Karpas-422 (cell line): ENCODE measurements around the gene C10orf95. TPM values are rescaled to one million over a fixed set of nuclear protein-coding genes. Genes with fewer than 3 reads are reported as not detected.

Source experiments
- DNase-seq: peaks from one replicate; pipeline ENCODE4 v3.0.0-alpha.2; 2015
- H2AFZ ChIP-seq: fragments of 200-600 bp; sonication (generic); 2 replicates; pipeline ENCODE4 v1.6.1; 2014; ENCODE audit warnings: antibody characterized with exemption, low read length, mixed read lengths
- H3K27ac ChIP-seq: fragments of 200-600 bp; sonication (generic); 2 replicates; pipeline ENCODE4 v1.5.1; 2014; ENCODE audit warnings: mild to moderate bottlenecking, low read length, moderate library complexity
- H3K27me3 ChIP-seq: fragments of 200-600 bp; sonication (generic); 2 replicates; pipeline ENCODE4 v1.6.1; 2014; ENCODE audit warnings: low read length, mixed read lengths
- H3K36me3 ChIP-seq: fragments of 200-600 bp; sonication (generic); 2 replicates; pipeline ENCODE4 v1.6.1; 2014; ENCODE audit warnings: low read length, mixed read lengths; ENCODE audit not compliant: insufficient read depth
- H3K4me1 ChIP-seq: fragments of 200-600 bp; sonication (generic); 2 replicates; pipeline ENCODE4 v1.6.1; 2014; ENCODE audit warnings: mild to moderate bottlenecking, low read length, mixed read lengths
- H3K4me2 ChIP-seq: fragments of 200-600 bp; sonication (generic); 2 replicates; pipeline ENCODE4 v1.6.1; 2014; ENCODE audit warnings: low read length, low read depth, mild to moderate bottlenecking; ENCODE audit not compliant: poor library complexity, severe bottlenecking
- H3K4me3 ChIP-seq: fragments of 200-600 bp; sonication (generic); 2 replicates; pipeline ENCODE4 v1.5.1; 2014; ENCODE audit warnings: mild to moderate bottlenecking, antibody characterized with exemption, low read length, mixed read lengths
- H3K79me2 ChIP-seq: fragments of 200-600 bp; sonication (generic); 2 replicates; pipeline ENCODE4 v1.6.1; 2014; ENCODE audit warnings: mild to moderate bottlenecking, low read length, mixed read lengths
- H3K9ac ChIP-seq: fragments of 200-600 bp; sonication (generic); 2 replicates; pipeline ENCODE4 v1.6.0; 2014; ENCODE audit warnings: low read length
- H3K9me2 ChIP-seq: fragments of 200-600 bp; sonication (generic), shearing (Covaris generic); replicated peaks from 2 replicates; pipeline ENCODE4 v1.6.0; 2014; ENCODE audit warnings: mild to moderate bottlenecking, low read length, moderate library complexity; ENCODE audit not compliant: insufficient read depth
- H3K9me3 ChIP-seq: fragments of 300-700, 200-600 bp; sonication (generic); 2 replicates; pipeline ENCODE4 v1.6.1; 2014; ENCODE audit warnings: low read length, mixed read lengths
- H4K20me1 ChIP-seq: fragments of 200-600 bp; sonication (generic); 2 replicates; pipeline ENCODE4 v1.6.1; 2014; ENCODE audit warnings: mild to moderate bottlenecking, antibody characterized with exemption, low read length, low read depth; ENCODE audit not compliant: insufficient read depth
- small RNA-seq: library from RNA; depleted of rRNA; stranded (forward); fragments of <200 nt; gene quantifications from one replicate; pipeline ENCODE3, GENCODE V24; 2014
- total RNA-seq: library from RNA; depleted of rRNA; stranded (reverse); fragments of >200 nt; shearing (Covaris generic); gene quantifications from 2 replicates; pipeline ENCODE4 v1.2.3, GENCODE V29; 2014; ENCODE audit warnings: low replicate concordance; rRNA removed

The C10orf95 gene
- total RNA-seq, 1 experiment from 2014 or later, result 0.78 TPM

- H3K9me3 ChIP-seq, result no peaks in the 10 kb centered on the region
- no peaks in the 10 kb centered on the region for H3K27me3 ChIP-seq
- no peaks in the 10 kb centered on the region for H4K20me1 ChIP-seq
- no peak overlapping the region for H3K27ac ChIP-seq
- H3K4me3 ChIP-seq, result no peak overlapping the region
- no peak overlapping the region for H2AFZ ChIP-seq
- no peaks in the 10 kb centered on the region for H3K79me2 ChIP-seq
- no peak overlapping the region for H3K4me2 ChIP-seq
- no peaks in the 10 kb centered on the region for H3K36me3 ChIP-seq
- H3K9ac ChIP-seq, result no peak overlapping the region
- no peak for DNase-seq
- peaks cover 8% of the 10 kb centered on the region for H3K4me1 ChIP-seq
- H3K9me2 ChIP-seq, result no peaks in the 10 kb centered on the region
Observed at GRCh38 chr10:102401342-102401654, 50.0 kb downstream of the C10orf95 start.

- Histone ChIP-seq H3K9me3 (no peaks in the 10 kb centered on the region), H3K9ac (no peak overlapping the region), H3K36me3 (no peaks in the 10 kb centered on the region), H3K4me2 (no peak overlapping the region), H3K4me1 (peaks cover 14% of the 10 kb centered on the region), H3K27me3 (no peaks in the 10 kb centered on the region), H3K27ac (no peak overlapping the region), H3K79me2 (no peaks in the 10 kb centered on the region), H3K4me3 (no peak overlapping the region), H4K20me1 (no peaks in the 10 kb centered on the region), H3K9me2 (no peaks in the 10 kb centered on the region), H2AFZ (no peak overlapping the region)
- no peak for DNase-seq
Observed at GRCh38 chr10:102400598-102401341, 50.6 kb downstream of the C10orf95 start.

- H3K9ac ChIP-seq, result peak overlapping the region; percentile 61; the same call in 1 of the 2 replicates
- H3K27ac ChIP-seq, result no peak overlapping the region
- H3K9me2 ChIP-seq, result no peaks in the 10 kb centered on the region
- H3K4me3 ChIP-seq, result peak overlapping the region; percentile 69; the same call in 1 of the 2 replicates
- H3K9me3 ChIP-seq, result no peaks in the 10 kb centered on the region
- H3K27me3 ChIP-seq, result no peaks in the 10 kb centered on the region
- H3K4me1 ChIP-seq, result peaks cover 16% of the 10 kb centered on the region
- no peaks in the 10 kb centered on the region for H4K20me1 ChIP-seq
- no peaks in the 10 kb centered on the region for H3K36me3 ChIP-seq
- H3K4me2 ChIP-seq, result peak overlapping the region; percentile 64
- no peak overlapping the region for H2AFZ ChIP-seq
- DNase-seq, result no peak
- H3K79me2 ChIP-seq, result no peaks in the 10 kb centered on the region
Observed at GRCh38 chr10:102400076-102400475, 51.3 kb downstream of the C10orf95 start.

Small RNA genes within 50 kb of the gene (small RNA-seq; reads per million reads assigned to genes)
- gene MIR146B, result 139 reads per million, percentile 99 among the genes with 10 or more reads in this experiment

Other genes starting within 250 kb of the C10orf95 start
- not detected in 2 replicates for gene ELOVL3, start 225.2 kb downstream of the C10orf95 start, total RNA-seq
- not detected in 2 replicates for gene PITX3, start 210.0 kb downstream of the C10orf95 start, total RNA-seq
- gene GBF1, start 206.0 kb downstream of the C10orf95 start, total RNA-seq, result 7.6 and 12.5 TPM in 2 replicates
- gene NFKB2, start 55.8 kb downstream of the C10orf95 start, total RNA-seq, result 3.1 and 7.4 TPM in 2 replicates
- gene PSD, start 32.8 kb downstream of the C10orf95 start, total RNA-seq, result 0.19 and 0.61 TPM in 2 replicates
- 2.4 and 3.6 TPM in 2 replicates for gene FBXL15, start 30.7 kb downstream of the C10orf95 start, total RNA-seq
- gene CUEDC2, start 19.0 kb downstream of the C10orf95 start, total RNA-seq, result 27.1 and 34.1 TPM in 2 replicates
- 69.8 and 83.7 TPM in 2 replicates for gene ACTR1A, start 51.2 kb upstream of the C10orf95 start, total RNA-seq
- gene SUFU, start 52.4 kb upstream of the C10orf95 start, total RNA-seq, result 5.9 and 9.2 TPM in 2 replicates
- gene TRIM8, start 192.9 kb upstream of the C10orf95 start, total RNA-seq, result 94.4 and 111 TPM in 2 replicates